Measurements from ENCODE around the gene SKI. TPM values are rescaled to one million over a fixed set of nuclear protein-coding genes. Genes with fewer than 3 reads are reported as not detected.

The SKI gene
- total and polyA plus RNA-seq, 10 of the 15 experiments (the other 5 are each of a cell fraction or from before 2014, with no cell fraction given), result 0.03 to 14.9 (median 0.96) TPM

- TF ChIP-seq CUX1 (IDR thresholded peaks at IDR 0.05; ENCODE audit: insufficient replicate concordance, low read depth, low read length) (no peak), BCL3 (IDR thresholded peaks at IDR 0.05; ENCODE audit: borderline replicate concordance, insufficient read depth, low read depth, low read length, poor library complexity, severe bottlenecking) (no peak), DPF2 (IDR thresholded peaks at IDR 0.05) (peak; percentile 47; the same call in 1 of the 2 replicates), BACH1 (IDR thresholded peaks at IDR 0.05; ENCODE audit: borderline replicate concordance) (0 out of 2 replicates have a peak, but pooled peaks have one; percentile 58), ZNF687 (IDR thresholded peaks at IDR 0.05) (0 out of 2 replicates have a peak, but pooled peaks have one; percentile 67), IKZF1 (conservative IDR thresholded peaks at IDR 0.05) (peak; percentile 51; the same call in 1 of the 2 replicates), POLR2A (IDR thresholded peaks at IDR 0.05; ENCODE audit: low read depth, low read length) (peak; percentile 51), USF1 (IDR thresholded peaks at IDR 0.05; ENCODE audit: borderline replicate concordance, extremely low read length, insufficient read depth, low read depth, low read length) (no peak), SRF (IDR thresholded peaks at IDR 0.05; ENCODE audit: low read depth in 2 of 2, low read length in 2 of 2) (no peak), MTA3 (IDR thresholded peaks at IDR 0.05; ENCODE audit: borderline replicate concordance, low read length) (no peak), ZNF622 (IDR thresholded peaks at IDR 0.05) (no peak), MXI1 (IDR thresholded peaks at IDR 0.05; ENCODE audit: low read depth, low read length) (no peak), STAT1 (conservative IDR thresholded peaks at IDR 0.05) (no peak), NR2F1 (conservative IDR thresholded peaks at IDR 0.05) (peak; percentile 33; the same call in 1 of the 2 replicates)
Observed at GRCh38 chr1:2205191-2205952, 22.7 kb upstream of the SKI start (continued).
